H1 (cell line): ENCODE measurements around the gene CABP5. TPM values are rescaled to one million over a fixed set of nuclear protein-coding genes. Genes with fewer than 3 reads are reported as not detected.

Experiments
- BRCA1 ChIP-seq: IDR thresholded peaks from 2 replicates; pipeline ENCODE4 v1.6.1; 2012; ENCODE audit warnings: low read depth, low read length, improper control_type of control experiment
- CBX5 ChIP-seq: fragments of 300-800, 300-1000 bp; sonication (generic); IDR thresholded peaks from 2 replicates; pipeline ENCODE4 v1.7.1; 2016; ENCODE audit warnings: antibody characterized with exemption, low read length, low read depth
- CHD1 ChIP-seq: IDR thresholded peaks from 2 replicates; pipeline ENCODE4 v1.6.1; 2012; ENCODE audit warnings: low read depth, low read length, improper control_type of control experiment
- CHD2 ChIP-seq: IDR thresholded peaks from 2 replicates; pipeline ENCODE4 v1.6.1; 2012; ENCODE audit warnings: low read length, improper control_type of control experiment
- CTCF ChIP-seq, 3 experiments: IDR thresholded peaks; 1 replicate in 2 of 3; 2 replicates in 1 of 3; pipeline versions ENCODE4 v1.5.1 to v1.6.1; 2011; ENCODE audit warnings: low read length in 3 of 3, mild to moderate bottlenecking in 3 of 3, inconsistent platforms in 2 of 3, low read depth in 1 of 3, moderate library complexity in 1 of 3; ENCODE audit not compliant: insufficient read depth in 1 of 3; ENCODE audit errors: control extremely low read depth in 1 of 3
- GABPA ChIP-seq: IDR thresholded peaks from 2 replicates; pipeline ENCODE4 v1.6.1; 2011; ENCODE audit warnings: mild to moderate bottlenecking, low read length, moderate library complexity, borderline replicate concordance; ENCODE audit not compliant: insufficient read depth
- GTF2F1 ChIP-seq: IDR thresholded peaks from 2 replicates; pipeline ENCODE4 v1.6.1; 2012; ENCODE audit warnings: low read depth, low read length, improper control_type of control experiment, borderline replicate concordance
- HDAC6 ChIP-seq: IDR thresholded peaks from one replicate; pipeline ENCODE4 v1.7.1; 2012; ENCODE audit warnings: low read depth, mild to moderate bottlenecking, inconsistent platforms, low read length, moderate library complexity
- JUN ChIP-seq: IDR thresholded peaks from 2 replicates; pipeline ENCODE4 v1.6.1; 2011; ENCODE audit warnings: low read depth, mild to moderate bottlenecking, improper control_type of control experiment, low read length
- KDM5A ChIP-seq: fragments of 200-600 bp; IDR thresholded peaks from 2 replicates; pipeline ENCODE4 v1.7.1; 2012; ENCODE audit warnings: mild to moderate bottlenecking, low read length, inconsistent platforms, mixed read lengths
- MAFK ChIP-seq: IDR thresholded peaks from 2 replicates; pipeline ENCODE4 v1.6.1; 2012; ENCODE audit warnings: low read depth, mild to moderate bottlenecking, improper control_type of control experiment, low read length
- NANOG ChIP-seq: IDR thresholded peaks from 2 replicates; pipeline ENCODE4 v1.6.1; 2011; ENCODE audit warnings: low read length, low read depth, mild to moderate bottlenecking, inconsistent platforms; ENCODE audit not compliant: insufficient read depth, poor library complexity, severe bottlenecking
- NRF1 ChIP-seq: IDR thresholded peaks from 2 replicates; pipeline ENCODE4 v1.6.1; 2011; ENCODE audit warnings: mild to moderate bottlenecking, low read depth, low read length, improper control_type of control experiment
- RBBP5 ChIP-seq: IDR thresholded peaks from 2 replicates; pipeline ENCODE4 v1.7.1; 2012; ENCODE audit warnings: low read depth, mild to moderate bottlenecking, inconsistent platforms, low read length, moderate library complexity, borderline replicate concordance
- SIN3A ChIP-seq, 2 experiments: IDR thresholded peaks in 1 of 2; conservative IDR thresholded peaks in 1 of 2; 2 replicates each; pipeline ENCODE4 v1.6.1; 2011 to 2012; ENCODE audit warnings: low read length in 2 of 2, improper control_type of control experiment in 1 of 2, low read depth in 1 of 2, mild to moderate bottlenecking in 1 of 2
- SIRT6 ChIP-seq: IDR thresholded peaks from one replicate; pipeline ENCODE4 v1.7.1; 2012; ENCODE audit warnings: low read length, inconsistent platforms
- SIX5 ChIP-seq: IDR thresholded peaks from 2 replicates; pipeline ENCODE4 v1.6.1; 2011; ENCODE audit warnings: mild to moderate bottlenecking, low read depth, low read length
- SP2 ChIP-seq: IDR thresholded peaks from 2 replicates; pipeline ENCODE4 v1.6.1; 2012; ENCODE audit warnings: mild to moderate bottlenecking, low read length, inconsistent platforms
- TAF1 ChIP-seq: IDR thresholded peaks from 2 replicates; pipeline ENCODE4 v1.6.1; 2011; ENCODE audit warnings: mild to moderate bottlenecking, low read depth, low read length
- TBP ChIP-seq: IDR thresholded peaks from 2 replicates; pipeline ENCODE4 v1.6.1; 2011; ENCODE audit warnings: low read depth, low read length, improper control_type of control experiment
- TEAD4 ChIP-seq: IDR thresholded peaks from 2 replicates; pipeline ENCODE4 v1.6.1; 2012; ENCODE audit warnings: low read depth, low read length, inconsistent platforms, mixed read lengths
- ZNF274 ChIP-seq: IDR thresholded peaks from 2 replicates; pipeline ENCODE4 v1.7.0; 2012; ENCODE audit warnings: low read length, borderline replicate concordance; ENCODE audit errors: extremely low read depth
- polyA plus RNA-seq, 7 experiments: library from polyadenylated mRNA; depleted of rRNA in 3 of 7; stranded (reverse) in 5 of 7; unstranded in 2 of 7; fragments of >200 nt in 5 of 7; fragments of 200-250 nt in 2 of 7; gene quantifications; 1 replicate in 5 of 7; 2 replicates in 1 of 7; 4 replicates in 1 of 7; pipeline versions ENCODE4 v1.2.1 to v1.2.3, GENCODE V29; 2011 to 2013; ENCODE audit warnings: missing spikeins in 2 of 7, mixed read lengths in 2 of 7
- total RNA-seq: library from RNA; stranded (reverse); fragmentation: NEBNext Ultra II Directional; extraction: Animal tissue kit (Norgen Biotek cat#: 25700); gene quantifications from 2 replicates; pipeline ENCODE4 v1.2.1, GENCODE V29; 2021

The CABP5 gene
- total and polyA plus RNA-seq, 2 of the 8 experiments (the other 6 are each of a cell fraction or from before 2014, with no cell fraction given) = not detected

DNA sequence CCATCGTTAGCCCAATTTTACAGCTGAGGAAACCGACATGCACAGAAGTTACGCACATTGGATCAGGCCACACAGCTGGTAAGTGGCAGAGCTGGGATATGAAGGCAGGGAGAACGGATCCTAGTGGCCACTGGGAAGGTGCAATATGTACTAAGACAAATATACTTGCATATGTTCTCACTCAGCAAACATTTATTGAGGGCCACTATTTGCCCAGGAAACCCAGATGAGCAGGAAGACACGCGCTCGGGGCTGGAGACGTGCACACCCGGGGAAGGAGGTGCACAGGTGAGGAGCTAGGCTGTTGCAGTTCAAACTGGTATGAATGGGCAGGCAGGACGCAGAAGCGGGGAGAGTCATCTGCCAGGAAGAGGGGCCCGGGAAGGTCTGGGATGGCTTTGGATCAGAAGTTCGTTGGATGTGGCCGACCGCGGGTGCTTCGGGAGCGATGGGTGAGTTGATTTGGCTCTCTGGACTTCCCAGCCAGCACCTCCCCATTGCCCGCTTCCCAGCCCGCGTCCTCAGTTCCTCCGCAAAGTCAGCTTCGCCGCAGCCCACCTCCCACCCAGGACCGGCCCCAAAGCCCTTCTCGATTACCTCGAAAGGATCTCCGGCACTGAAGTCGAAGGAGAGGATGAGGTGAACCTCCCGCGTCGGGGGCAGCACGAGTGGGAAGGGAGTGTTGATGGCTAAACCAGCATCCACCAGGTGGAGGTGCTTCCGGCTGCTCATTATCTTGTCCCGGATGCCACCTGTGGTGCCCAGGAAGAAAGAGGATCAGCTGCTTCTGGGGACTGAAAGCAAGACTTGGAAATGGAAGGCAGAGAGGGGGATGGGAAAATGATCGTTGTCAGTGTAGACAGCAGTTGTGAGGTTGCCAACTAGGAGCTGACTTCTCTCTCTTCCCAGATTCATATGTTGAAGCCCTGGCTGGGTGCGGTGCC lies 17.8 kb upstream of the CABP5 start (continued):
- TF ChIP-seq SIN3A (conservative IDR thresholded peaks at IDR 0.05 in 1 of 2, IDR thresholded peaks at IDR 0.05 in 1 of 2; ENCODE audit: low read depth in 1 of 2, low read length in 2 of 2) = 0 out of 4 replicates have a peak, but pooled peaks of 1 of the 2 experiments have one; percentile 37
- TF ChIP-seq BRCA1 = no peak
- peak; percentile 16; the same call in 1 of the 2 replicates for TF ChIP-seq TAF1
- TF ChIP-seq NANOG = no peak
- no peak for TF ChIP-seq SP2
- peak; percentile 14 to 41 (median 39); a peak in 3 of 4 replicates for TF ChIP-seq CTCF (IDR thresholded peaks at IDR 0.05; ENCODE audit: control extremely low read depth in 1 of 3, insufficient read depth in 1 of 3, low read depth in 1 of 3, low read length in 3 of 3)
- no peak for TF ChIP-seq NRF1
- peak; percentile 47; the same call in 1 of the 2 replicates for TF ChIP-seq GABPA
- TF ChIP-seq CHD1 = no peak
- TF ChIP-seq CBX5 = no peak
- no peak for TF ChIP-seq TEAD4
- no peak for TF ChIP-seq HDAC6
- no peak for TF ChIP-seq GTF2F1
- no peak for TF ChIP-seq KDM5A
- TF ChIP-seq MAFK = no peak
- TF ChIP-seq SIRT6 = no peak
- TF ChIP-seq JUN = no peak
- 0 out of 2 replicates have a peak, but pooled peaks have one; percentile 37 for TF ChIP-seq RBBP5
- TF ChIP-seq SIX5 = no peak
- TF ChIP-seq ZNF274 = no peak
- TF ChIP-seq TBP = no peak
- no peak for TF ChIP-seq CHD2
